PC-9 (cell line): Measurements from ENCODE around the gene ZBTB43. TPM values are rescaled to one million over a fixed set of nuclear protein-coding genes. Genes with fewer than 3 reads are reported as not detected.

ENCODE experiments used
- BruUV-seq: library from RNA; stranded (reverse); fragments of 400-500 nt; replicated peaks from 2 replicates; lab custom pipeline; 2021; lab: Mats Ljungman, UMichigan
- CTCF ChIA-PET: fragments of 300-600 bp; sonication (Branson Sonifier 250); formaldehyde crosslinking; loops from one replicate; lab custom pipeline; 2022; ENCODE audit warnings: antibody characterized with exemption; lab: Charles Lee
- POLR2A ChIA-PET: fragments of 300-600 bp; sonication (Branson Sonifier 250); formaldehyde crosslinking; loops from one replicate; lab custom pipeline; 2022; ENCODE audit warnings: antibody characterized with exemption; ENCODE audit not compliant: unreplicated experiment; lab: Charles Lee
- DNase-seq, 2 experiments: peaks; one replicate each; pipeline versions ENCODE4 v3.0.0 to v3.0.0-alpha.2; 2015 to 2022; ENCODE audit warnings: mixed read lengths in 1 of 2
- H2AFZ ChIP-seq: fragments of 200-600 bp; sonication (generic); 2 replicates; pipeline ENCODE4 v1.8.1; 2017; ENCODE audit warnings: antibody characterized with exemption
- H3F3A ChIP-seq: fragments of 200-600 bp; sonication (generic); 2 replicates; pipeline ENCODE4 v1.8.1; 2017; ENCODE audit warnings: antibody characterized with exemption, mild to moderate bottlenecking, low read depth; ENCODE audit not compliant: insufficient read depth
- H3K27ac ChIP-seq: fragments of 200-600 bp; sonication (generic); 2 replicates; pipeline ENCODE4 v1.6.1; 2016; ENCODE audit warnings: mixed run types
- H3K27me3 ChIP-seq: fragments of 200-600 bp; sonication (generic); 2 replicates; pipeline ENCODE4 v1.6.1; 2016; ENCODE audit warnings: low read depth, mixed run types; ENCODE audit not compliant: insufficient read depth
- H3K36me3 ChIP-seq: fragments of 200-600 bp; sonication (generic); 2 replicates; pipeline ENCODE4 v1.6.1; 2016; ENCODE audit warnings: low read depth, mixed run types
- H3K4me1 ChIP-seq: fragments of 200-600 bp; sonication (generic); replicated peaks from 2 replicates; pipeline ENCODE4 v1.6.1; 2016; ENCODE audit warnings: mixed run types; ENCODE audit not compliant: insufficient read depth
- H3K4me2 ChIP-seq: fragments of 200-600 bp; sonication (generic); 2 replicates; pipeline ENCODE4 v1.6.1; 2017; ENCODE audit warnings: mixed run types
- H3K4me3 ChIP-seq: fragments of 200-600 bp; sonication (generic); 2 replicates; pipeline ENCODE4 v1.6.1; 2016; ENCODE audit warnings: mixed run types
- H3K79me2 ChIP-seq: fragments of 200-600 bp; sonication (generic); 2 replicates; pipeline ENCODE4 v1.6.1; 2017; ENCODE audit warnings: low read depth, mixed run types
- H3K9me2 ChIP-seq: fragments of 200-600 bp; sonication (generic); 2 replicates; pipeline ENCODE4 v1.8.1; 2017; ENCODE audit warnings: mild to moderate bottlenecking; ENCODE audit not compliant: insufficient read depth
- H3K9me3 ChIP-seq: fragments of 200-600 bp; sonication (generic); 2 replicates; pipeline ENCODE4 v1.8.1; 2016; ENCODE audit warnings: low read depth; ENCODE audit not compliant: insufficient read depth
- H4K20me1 ChIP-seq: fragments of 200-600 bp; sonication (generic); 2 replicates; pipeline ENCODE4 v1.8.1; 2017; ENCODE audit not compliant: insufficient read depth
- CTCF ChIP-seq: fragments of 200-600 bp; sonication (generic); conservative IDR thresholded peaks from 2 replicates; pipeline ENCODE4 v1.6.1; 2017; ENCODE audit warnings: mixed run types, antibody characterized with exemption, mild to moderate bottlenecking, moderate library complexity
- EZH2 ChIP-seq: fragments of 200-600 bp; sonication (generic); IDR thresholded peaks from 2 replicates; pipeline ENCODE4 v1.8.0; 2017; ENCODE audit warnings: antibody characterized with exemption, low read depth
- intact Hi-C: fragments of 100-400 bp; cut with micrococcal nuclease; formaldehyde crosslinking; loops from one replicate; pipeline ENCODE4 v1.10.0; 2022; ENCODE audit not compliant: unreplicated experiment
- total RNA-seq: library from RNA; stranded (reverse); gene quantifications from 2 replicates; pipeline ENCODE4 v1.2.3, GENCODE V29; 2021

The ZBTB43 gene
- total RNA-seq, 1 experiment from 2014 or later, result 18.4 TPM

GRCh38 chr9:126756238-126756637 lies 48.6 kb upstream of the ZBTB43 start:
- Histone ChIP-seq H3F3A (no peaks in the 10 kb centered on the region), H3K27ac (no peak overlapping the region), H2AFZ (no peak overlapping the region), H3K4me3 (no peak overlapping the region), H3K9me2 (no peaks in the 10 kb centered on the region), H3K9me3 (no peaks in the 10 kb centered on the region), H3K27me3 (peaks cover 55% of the 10 kb centered on the region), H4K20me1 (no peaks in the 10 kb centered on the region), H3K79me2 (no peaks in the 10 kb centered on the region), H3K4me2 (no peak overlapping the region), H3K36me3 (no peaks in the 10 kb centered on the region), H3K4me1 (no peaks in the 10 kb centered on the region)
- ChIA-PET POLR2A (no interaction called here), CTCF (no interaction called here)
- BruUV-seq, result no TSS peak
- TF ChIP-seq CTCF (no peak), EZH2 (no peak)
- intact Hi-C loops, result no loop called here
- no peak for DNase-seq

- Histone ChIP-seq H3K9me3 (no peaks in the 10 kb centered on the region), H3K4me1 (no peaks in the 10 kb centered on the region), H3K36me3 (no peaks in the 10 kb centered on the region), H3K9me2 (no peaks in the 10 kb centered on the region), H3K4me2 (no peak overlapping the region), H3K27ac (no peak overlapping the region), H3K27me3 (peaks cover 53% of the 10 kb centered on the region), H3K79me2 (no peaks in the 10 kb centered on the region), H2AFZ (no peak overlapping the region), H4K20me1 (no peaks in the 10 kb centered on the region), H3K4me3 (no peak overlapping the region), H3F3A (no peaks in the 10 kb centered on the region)
- TF ChIP-seq EZH2, result no peak
- POLR2A ChIA-PET, result no interaction called here
- DNase-seq, result no peak
- intact Hi-C loops, result no loop called here
- CTCF ChIA-PET, result no interaction called here
- no TSS peak for BruUV-seq
Observed at GRCh38 chr9:126756876-126757415, 47.9 kb upstream of the ZBTB43 start.

- Histone ChIP-seq H2AFZ (no peak overlapping the region), H3K27ac (no peak overlapping the region), H3K27me3 (peaks cover 36% of the 10 kb centered on the region), H3K9me3 (no peaks in the 10 kb centered on the region), H3F3A (no peaks in the 10 kb centered on the region), H4K20me1 (no peaks in the 10 kb centered on the region), H3K4me1 (no peaks in the 10 kb centered on the region), H3K4me2 (no peak overlapping the region), H3K9me2 (no peaks in the 10 kb centered on the region), H3K36me3 (no peaks in the 10 kb centered on the region), H3K4me3 (no peak overlapping the region), H3K79me2 (no peaks in the 10 kb centered on the region)
- POLR2A ChIA-PET, result interaction anchor here (0.5 kb wide), 1 partner anchor 12 kb away, joined by 8 read pairs; no protein-coding TSS in a partner anchor
- CTCF ChIA-PET, result no interaction called here
- intact Hi-C loops, result no loop called here
- TF ChIP-seq CTCF, result no peak
- TF ChIP-seq EZH2, result no peak
- DNase-seq, result no peak
- BruUV-seq, result no TSS peak
Observed at GRCh38 chr9:126758916-126759585, 45.8 kb upstream of the ZBTB43 start.
